Globus pallidus (tissue), 1 donor: ENCODE results near the gene PCSK9.
A peak's percentile ranks its signal among the peaks of the same experiment; 100 is the strongest.
"Not testable (repeated sequence)": the region's sequence is repeated elsewhere in the genome, so short reads cannot be mapped to it uniquely, and the experiment has no call there.

Source experiments
- DNase-seq: peaks from one replicate; pipeline ENCODE4 v3.0.0-alpha.2; 2015; ENCODE audit warnings: low spot score

PCSK9 gene

DNA sequence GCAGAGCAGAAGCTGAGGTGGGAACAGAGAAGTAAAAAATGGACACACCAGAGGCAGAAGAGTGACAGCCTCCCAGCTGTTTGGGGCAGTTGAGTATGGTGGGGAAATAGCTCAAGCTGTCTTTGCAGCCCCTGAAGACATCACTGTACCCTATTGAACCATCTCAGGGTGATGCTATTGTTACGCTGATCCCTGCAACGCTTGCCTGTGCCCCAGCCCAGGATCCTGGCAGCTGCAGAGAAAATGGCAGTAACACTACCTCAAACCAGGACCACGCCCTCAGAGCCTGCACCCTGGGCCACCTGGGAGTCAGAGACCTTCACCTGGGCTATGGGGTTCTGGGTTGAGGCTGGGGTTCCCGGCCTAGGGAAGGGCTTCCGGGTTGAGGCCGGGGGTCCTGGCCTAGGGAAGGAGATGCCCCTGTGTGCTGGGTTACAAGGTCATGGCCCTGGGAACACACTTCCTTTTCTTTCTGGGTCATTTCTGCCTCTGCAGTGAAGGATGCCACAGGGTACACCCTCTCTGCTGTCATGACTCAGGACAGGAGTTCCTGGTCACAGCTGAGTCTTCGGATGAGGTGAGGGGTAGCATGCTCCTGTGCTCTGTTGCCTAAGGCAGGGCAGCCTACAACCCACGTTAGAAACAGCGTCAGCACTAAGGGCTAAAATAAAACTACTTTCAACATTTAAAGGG lies 29.0 kb upstream of the PCSK9 start:
- DNase-seq, result no peak

DNA sequence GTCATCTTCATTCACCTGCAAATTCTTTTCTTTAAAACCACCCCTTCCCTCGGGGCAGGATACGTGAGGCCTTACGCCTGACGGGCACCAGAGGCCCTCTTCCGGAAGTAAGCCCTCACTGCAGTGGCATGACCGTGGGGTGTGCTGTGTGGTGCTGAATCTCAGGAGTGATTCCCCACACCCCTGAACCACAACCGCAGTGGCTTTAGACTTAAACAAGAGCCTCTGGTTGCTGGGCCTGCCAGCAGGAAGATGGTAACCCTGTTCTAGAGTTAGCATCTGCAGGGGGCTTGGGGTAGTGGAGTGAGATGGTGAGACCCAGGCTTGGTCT lies 28.5 kb upstream of the PCSK9 start:
- no peak for DNase-seq

DNA sequence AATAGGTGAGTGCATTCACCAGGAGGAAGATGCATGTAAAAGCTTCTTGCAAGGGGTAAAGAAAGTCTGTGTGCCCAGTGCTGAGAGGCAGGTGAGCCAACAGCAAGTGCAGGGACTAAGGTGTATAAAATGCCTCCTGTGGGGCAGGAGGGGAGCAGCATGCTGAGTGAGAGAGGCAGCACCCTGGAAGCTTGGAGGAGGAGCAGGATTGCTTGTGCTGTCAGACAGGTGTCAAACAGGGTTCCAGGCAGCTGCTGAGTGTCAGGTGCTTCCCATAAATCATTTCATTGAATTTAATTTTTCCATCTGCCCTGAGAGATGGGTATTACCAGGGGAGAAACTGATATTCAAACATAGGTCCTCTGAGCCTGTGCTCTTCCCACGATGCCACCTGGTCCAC lies 26.7 kb upstream of the PCSK9 start:
- no peak for DNase-seq

DNA sequence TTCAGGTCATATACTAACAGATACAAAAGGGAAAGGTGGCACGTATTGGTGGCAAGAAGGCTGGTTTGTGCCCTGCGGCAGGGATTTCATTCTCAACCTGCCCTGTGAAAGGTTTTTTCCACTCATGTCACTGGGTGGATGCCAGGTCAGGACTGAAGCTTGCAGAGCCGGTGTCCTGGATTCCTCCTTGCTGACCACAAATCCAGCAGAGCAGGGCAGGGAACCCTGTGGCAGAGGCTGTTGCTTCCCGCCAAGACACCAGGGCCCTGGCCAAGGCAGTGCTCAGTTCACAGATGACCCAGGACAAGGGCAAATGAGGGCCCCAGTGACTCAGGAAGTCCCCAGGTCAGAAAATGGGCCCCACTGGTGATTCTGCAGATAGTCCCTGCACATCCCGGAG lies 24.2 kb upstream of the PCSK9 start:
- no peak for DNase-seq

DNA sequence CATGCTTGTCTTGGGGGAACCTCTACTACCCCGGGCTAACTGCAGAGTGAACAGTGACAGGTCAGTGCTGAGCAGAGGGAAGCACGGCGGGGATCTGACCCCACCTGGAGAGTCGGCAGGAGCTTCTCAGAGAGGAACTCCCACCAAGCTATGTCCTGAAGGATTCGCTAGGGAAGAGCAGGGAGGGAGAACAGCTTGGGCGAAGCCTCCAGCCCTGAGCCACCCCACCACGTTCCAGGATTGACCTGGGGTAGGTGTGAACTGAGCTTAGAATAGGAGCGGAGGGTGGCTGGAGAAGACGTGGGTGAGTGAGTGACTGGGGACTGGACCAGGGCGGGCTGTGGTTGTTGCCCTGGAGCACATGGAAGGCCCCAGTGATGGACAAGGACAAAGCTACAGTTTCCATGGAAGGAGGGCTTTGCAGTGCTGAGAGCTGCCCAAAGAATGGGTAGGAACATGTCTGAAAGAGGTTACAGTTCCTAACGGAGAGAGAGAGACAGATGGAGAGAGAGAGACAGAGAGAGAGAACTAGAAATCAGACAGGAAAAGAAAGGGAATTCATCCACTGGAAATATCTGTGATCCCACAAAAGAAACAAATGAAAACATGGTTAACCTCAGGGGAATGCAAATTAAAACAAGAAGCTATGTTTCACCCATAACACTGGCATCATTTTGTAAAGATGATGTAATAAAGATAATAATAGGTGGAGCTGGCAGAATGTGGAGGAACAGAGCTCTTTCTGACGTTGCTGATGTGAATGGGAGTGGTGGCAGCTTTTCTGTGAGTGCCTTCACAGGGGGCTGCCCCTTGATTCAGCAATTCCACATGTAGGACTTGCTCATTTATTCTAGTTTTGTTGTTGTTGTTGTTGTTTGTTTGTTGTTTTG lies 23.4 kb upstream of the PCSK9 start:
- no peak for DNase-seq

DNA sequence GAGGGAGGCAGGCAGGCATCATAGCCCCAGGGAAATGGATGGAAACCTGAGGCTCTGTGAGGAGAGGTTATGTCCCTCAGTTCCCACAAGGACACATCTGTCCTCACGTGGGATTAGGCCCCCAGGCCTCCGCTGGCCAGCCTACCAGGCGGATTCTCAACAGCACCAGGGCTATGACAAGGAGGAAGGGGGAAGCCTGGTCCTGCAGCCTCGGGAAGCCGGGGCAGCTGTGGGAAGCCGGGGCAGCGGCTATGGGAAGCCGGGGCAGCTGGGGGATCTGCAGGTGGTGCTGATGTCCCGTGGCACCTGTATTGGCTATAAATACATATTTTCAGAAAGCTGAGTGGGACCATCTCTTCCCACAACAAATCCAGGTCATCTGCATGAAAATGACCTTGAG lies 21.0 kb upstream of the PCSK9 start:
- DNase-seq, result no peak

DNA sequence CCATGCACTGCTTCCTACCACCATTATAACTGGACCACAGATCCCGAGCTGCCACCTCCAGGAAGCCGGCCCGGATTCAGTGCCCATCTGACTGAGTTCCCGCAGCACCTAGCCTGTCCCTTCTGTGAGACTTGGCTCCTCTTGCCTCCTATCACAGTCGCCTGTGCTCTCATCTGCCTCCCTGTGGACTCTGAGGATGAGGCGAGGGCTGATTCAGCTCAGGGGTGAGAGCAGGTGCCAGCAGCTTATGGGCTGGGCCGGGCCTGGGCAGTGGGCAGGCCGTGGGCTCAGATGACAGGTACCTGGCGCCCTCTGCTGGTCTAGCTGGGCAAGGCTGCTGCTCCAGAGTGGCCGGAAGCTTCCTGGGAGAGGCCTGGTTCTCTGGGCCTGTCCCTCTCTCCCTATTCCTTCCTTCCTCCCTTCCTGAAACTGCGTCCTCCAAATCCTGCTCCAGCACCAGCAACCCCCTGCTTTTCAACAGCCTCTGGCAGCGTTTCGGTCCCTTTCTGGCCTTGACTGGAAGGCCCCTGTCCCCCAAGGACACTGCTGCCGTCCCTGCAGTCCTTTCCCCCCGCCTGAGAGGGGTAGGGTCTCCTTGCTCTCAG lies 17.3 kb upstream of the PCSK9 start:
- DNase-seq, result peak; percentile 49

DNA sequence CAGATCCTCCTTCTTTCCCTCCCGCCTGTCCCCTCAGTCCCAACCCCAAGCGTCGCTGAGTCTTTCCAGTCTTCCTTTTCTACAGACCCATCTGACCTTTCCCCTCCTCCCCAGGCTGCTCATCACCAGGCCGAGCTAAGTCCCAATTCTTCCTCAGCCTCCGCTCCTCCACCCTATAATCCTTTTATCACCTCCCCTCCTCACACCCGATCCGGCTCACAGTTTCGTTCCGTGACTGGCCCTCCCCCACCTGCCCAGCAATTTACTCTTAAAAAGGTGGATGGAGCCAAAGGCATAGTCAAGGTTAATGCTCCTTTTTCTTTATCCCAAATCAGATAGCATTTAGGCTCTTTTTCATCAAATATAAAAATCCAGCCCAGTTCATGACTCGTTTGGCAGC lies 15.2 kb upstream of the PCSK9 start:
- DNase-seq, result not testable (repeated sequence)

DNA sequence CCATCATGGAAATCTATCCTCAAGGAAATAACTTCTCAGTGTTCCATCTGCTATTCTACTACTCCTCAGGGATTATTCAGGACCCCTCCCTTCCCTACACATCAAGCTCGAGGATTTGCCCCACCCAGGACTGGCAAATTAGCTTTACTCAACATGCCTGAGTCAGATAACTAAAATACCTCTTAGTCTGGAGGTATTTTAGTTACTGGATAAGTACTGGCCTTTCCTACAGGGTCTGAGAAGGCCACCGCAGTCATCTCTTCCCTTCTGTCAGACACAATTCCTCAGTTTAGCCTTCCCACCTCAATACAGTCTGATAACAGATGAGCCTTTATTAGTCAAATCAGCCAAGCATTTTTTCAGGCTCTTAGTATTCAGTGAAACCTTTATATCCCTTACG lies 12.7 kb upstream of the PCSK9 start:
- not testable (repeated sequence) for DNase-seq

DNA sequence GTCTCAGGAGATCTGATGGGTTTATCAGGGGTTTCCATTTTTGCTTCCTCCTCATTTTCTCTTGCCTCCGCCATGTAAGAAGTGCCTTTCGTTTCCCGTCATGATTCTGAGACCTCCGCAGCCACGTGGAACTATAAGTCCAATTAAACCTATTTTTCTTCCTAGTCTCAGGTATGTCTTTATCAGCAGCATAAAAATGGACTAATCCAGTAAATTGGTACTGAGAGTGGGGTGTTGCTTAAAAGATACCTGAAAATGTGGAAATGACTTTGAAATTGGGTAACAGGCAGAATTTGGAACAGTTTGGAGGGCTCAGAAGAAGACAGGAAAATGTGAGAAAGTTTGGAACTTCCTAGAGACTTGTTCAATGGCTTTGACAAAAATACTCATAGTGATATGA lies 8.2 kb upstream of the PCSK9 start:
- DNase-seq, result not testable (repeated sequence)

DNA sequence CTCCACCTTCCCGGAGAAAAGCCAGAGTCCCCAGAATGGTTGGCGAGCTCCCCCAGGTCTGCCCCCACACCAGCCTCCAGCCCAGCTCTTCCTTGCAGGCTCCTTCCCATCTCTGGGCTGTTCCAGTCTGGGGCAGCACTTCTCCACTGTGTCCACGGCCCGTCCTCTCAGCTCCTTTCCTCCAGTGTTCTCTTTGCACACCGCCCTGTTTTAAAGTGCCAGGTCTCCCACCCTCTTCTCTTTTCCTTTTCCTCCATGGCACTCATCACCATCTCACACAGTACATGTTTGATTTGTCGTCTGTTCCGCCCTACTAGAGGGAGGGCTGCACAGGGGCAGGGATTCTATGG lies 6.1 kb upstream of the PCSK9 start:
- DNase-seq, result no peak

DNA sequence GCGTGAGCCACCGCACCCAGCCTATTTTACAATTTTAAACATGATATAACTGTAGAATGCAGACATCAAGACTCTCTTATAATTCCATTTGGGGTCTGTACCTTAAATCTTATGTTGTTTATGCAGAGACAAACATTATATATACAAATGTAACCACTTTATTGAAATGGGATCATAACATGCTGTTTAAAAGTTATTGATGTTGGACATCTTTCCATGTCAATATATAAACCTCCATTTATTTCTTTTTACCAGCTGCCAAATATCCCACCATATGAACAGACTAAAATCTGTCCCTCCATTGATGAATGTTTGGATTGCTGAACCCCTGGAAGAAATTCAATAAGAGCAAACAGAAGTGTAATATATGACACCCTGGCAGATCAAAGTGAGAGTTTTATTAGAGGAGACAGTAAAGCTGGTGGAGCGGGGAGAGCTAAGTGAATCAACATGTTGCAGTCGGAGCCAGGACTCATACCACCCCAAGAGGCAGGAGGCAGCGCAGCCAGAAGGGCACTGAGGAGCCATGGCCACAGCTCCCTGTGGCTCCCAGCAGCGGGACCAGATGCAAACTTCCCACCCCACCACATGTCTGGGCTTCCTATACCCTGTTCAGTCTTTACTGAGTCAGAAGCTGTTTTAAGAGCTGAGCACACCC lies 4.7 kb upstream of the PCSK9 start:
- no peak for DNase-seq

DNA sequence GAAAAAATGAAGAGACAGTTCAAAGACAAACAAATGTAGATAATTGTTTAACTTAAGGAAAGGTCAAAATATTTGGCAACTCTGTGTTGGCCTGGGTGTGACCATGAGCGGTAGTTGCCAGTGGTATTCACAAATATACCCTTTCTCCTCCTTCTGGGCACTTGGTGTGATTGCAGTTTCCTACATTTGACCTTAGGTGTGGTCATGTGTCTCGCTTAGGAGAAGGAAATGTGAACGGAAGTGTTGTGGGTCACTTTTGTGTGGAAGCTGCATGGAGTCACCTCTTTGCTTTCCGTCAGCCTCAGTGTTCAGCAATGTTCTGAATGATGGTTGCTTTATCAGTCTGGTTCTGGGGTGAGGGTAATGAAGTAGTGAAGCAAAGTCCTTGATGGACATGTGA lies 3.4 kb upstream of the PCSK9 start:
- DNase-seq, result no peak

DNA sequence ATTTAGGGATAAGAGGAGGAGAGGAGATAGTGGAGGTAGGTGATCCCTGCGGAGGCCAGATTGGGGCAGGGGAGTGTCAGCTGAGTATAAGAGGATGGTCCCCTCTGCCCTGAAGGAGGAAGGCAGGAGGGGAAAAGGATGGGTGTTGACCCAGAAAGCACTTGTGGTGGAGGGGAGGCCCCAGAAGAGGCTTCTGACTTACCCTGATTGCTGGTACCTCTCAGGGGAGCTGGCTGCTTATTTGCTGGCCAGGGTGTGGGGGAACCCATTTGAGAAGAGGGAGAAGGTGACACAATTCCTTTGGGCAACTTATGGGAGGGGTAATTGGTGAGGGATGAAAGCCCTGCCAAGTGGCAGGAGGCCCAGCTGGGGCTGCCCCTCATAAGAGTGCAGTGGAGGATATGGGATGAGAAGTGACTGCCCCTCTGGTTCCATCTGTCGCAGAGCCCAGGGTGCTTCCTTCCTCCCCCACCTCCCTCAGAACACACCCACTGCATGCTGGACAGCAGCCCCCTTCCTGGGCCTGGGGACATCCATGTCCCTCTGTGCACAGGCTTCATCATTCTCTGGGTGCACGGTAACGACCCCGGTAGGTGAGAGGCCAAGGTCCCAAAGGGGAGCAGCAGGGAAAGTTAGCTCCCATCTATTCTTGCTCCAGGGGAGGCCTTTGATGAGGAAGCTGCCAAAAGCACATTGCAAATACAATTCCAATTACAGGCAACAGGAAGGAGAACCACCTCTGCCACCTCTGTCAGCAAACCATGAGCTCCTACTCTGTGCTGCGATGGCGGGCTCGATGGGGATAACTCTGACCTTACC lies 1.4 kb upstream of the PCSK9 start:
- no peak for DNase-seq

DNA sequence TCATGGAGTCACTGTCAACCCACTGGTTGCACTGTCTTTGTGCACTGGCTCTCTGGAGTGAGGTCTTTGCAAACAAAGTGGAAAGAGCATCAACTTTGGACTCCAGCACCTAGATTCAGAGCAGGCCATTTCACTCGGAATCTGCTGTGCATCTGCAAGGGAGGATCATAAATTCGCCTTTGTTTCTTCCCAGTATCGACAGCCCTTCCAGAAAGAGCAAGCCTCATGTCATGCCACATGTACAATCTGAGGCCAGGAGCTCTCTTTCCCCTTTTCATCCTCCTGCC lies 853 bp upstream of the PCSK9 start:
- DNase-seq, result no peak

DNA sequence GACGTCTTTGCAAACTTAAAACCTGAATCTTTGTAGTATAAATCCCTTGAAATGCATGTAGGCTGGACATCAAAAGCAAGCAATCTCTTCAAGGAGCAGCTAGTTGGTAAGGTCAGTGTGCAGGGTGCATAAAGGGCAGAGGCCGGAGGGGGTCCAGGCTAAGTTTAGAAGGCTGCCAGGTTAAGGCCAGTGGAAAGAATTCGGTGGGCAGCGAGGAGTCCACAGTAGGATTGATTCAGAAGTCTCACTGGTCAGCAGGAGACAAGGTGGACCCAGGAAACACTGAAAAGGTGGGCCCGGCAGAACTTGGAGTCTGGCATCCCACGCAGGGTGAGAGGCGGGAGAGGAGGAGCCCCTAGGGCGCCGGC lies 390 bp upstream of the PCSK9 start:
- no peak for DNase-seq

DNA sequence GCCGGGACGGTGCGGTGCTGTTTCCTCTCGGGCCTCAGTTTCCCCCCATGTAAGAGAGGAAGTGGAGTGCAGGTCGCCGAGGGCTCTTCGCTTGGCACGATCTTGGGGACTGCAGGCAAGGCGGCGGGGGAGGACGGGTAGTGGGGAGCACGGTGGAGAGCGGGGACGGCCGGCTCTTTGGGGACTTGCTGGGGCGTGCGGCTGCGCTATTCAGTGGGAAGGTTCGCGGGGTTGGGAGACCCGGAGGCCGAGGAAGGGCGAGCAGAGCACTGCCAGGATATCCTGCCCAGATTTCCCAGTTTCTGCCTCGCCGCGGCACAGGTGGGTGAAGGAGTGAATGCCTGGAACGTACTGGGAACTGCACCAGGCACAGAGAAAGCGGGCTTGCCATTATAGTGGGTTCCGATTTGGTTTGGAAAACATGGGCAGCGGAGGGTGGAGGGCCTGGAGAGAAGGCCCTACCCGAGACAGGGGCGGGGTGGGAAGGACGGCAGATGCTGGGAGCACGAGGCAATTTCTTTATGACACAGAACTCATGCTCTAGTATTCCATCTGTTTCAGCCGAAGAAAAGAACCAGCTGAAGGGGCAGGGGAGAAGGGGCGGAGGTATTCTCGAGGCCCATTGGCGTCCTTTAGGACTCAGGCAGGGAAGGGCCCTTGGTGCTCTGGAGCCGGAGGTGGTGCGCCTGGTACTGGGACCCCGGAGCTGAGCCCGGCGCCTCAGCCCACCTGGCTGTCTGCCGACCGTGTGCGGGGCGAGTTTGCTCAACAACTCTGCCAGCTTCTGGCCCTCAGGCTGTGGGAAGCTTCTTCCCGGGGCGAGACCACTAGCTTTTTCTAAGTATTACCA lies 960 bp downstream of the PCSK9 start:
- no peak for DNase-seq

DNA sequence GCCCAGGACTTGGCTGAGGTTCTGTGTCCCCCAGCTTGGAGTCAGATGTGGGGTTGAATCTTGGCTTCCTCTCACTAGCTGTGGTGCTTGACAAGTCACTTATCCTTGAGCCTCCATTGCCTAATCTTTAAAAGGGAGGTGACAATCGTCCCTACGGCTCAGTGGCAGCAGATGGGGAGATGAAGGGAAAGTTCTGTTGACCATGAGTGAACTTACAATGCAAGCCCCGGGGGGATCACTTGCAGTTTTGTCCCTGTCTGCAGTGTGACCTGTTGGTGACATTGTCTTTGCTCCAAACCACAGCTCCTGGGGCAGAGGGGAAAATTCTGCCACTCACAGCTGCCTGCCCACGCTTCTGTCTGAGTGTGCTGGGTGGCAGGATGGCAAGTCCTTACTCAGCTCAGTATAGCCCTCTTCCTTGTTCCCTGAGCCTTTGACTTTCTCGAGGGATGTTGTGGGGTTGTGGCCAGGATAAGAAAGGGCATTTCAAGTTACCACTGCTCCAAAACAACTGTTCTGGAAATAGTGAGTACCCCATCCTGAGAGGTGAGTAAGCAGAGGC lies 1.7 kb downstream of the PCSK9 start:
- DNase-seq, result no peak

DNA sequence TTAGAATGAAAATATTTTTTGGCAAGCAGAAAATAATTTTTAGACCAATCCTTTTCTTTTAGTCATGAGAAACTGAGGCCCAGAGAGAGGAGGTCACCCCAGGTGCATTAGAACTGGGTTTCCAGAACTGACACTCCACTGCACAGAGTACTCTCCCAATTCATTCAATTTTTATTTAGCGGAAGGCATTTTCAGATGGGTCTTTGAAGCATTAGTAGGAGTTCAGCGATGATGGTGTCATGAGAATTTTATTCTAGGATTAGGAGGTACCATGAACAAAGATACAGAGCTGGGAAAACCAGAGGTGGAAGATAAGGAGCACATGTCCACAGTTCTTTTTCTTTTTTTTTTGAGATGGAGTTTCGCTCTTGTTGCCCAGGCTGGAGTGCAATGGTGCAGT lies 2.3 kb downstream of the PCSK9 start:
- DNase-seq, result no peak

DNA sequence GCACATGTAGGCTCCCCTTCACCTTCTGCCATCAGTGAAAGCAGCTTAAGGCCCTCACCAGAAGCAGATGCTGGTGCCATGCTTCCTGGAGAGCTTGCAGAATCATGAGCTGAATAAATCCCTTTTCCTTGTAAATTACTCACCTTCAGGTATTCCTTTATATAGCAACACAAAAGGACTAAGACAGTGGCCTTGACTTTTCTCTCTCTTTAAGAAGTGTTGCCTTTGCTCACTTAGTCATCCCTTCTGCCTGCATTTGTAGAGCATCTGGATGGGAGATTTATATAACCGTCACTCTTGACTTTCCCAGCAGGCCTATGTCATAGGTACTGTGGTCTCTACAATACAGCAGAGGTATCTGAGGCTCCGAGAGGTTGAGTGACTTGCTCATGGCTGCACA lies 3.7 kb downstream of the PCSK9 start:
- DNase-seq, result no peak

DNA sequence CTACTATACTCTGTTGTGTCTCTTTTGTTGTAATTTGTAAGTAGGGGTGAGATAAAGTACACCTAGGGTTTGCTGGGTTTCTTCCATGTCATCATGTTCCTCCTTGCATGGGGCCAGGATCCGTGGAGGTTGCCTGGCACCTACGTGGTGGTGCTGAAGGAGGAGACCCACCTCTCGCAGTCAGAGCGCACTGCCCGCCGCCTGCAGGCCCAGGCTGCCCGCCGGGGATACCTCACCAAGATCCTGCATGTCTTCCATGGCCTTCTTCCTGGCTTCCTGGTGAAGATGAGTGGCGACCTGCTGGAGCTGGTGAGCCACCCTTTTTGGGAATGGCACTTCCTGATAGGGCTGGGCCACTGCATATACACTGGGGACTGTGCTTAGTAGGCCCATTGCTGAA lies 4.4 kb downstream of the PCSK9 start:
- DNase-seq, result no peak
